ENCODE results near the gene GPR108.
"Not testable (repeated sequence)": the region's sequence is repeated elsewhere in the genome, so short reads cannot be mapped to it uniquely, and the experiment has no call there.

- TF ChIP-seq CTCF (IDR thresholded peaks at IDR 0.05 in 8 of 11, conservative IDR thresholded peaks at IDR 0.05 in 3 of 11); POLR2A (IDR thresholded peaks at IDR 0.05); POLR2AphosphoS5 (IDR thresholded peaks at IDR 0.05): not testable (repeated sequence)
Observed at GRCh38 chr19:6708913-6709312, 28.5 kb downstream of the GPR108 start.

All from spleen (tissue), 7 donors.